ENCODE measurements around the gene EID2.

- TF ChIP-seq CTCF (IDR thresholded peaks at IDR 0.05; ENCODE audit: extremely low read depth in 1 of 2, insufficient read depth in 1 of 2, low read depth in 1 of 2, low read length in 2 of 2) (no peak), JUN (IDR thresholded peaks at IDR 0.05; ENCODE audit: borderline replicate concordance, insufficient read depth, insufficient read length, low read depth) (no peak), EZH2 (IDR thresholded peaks at IDR 0.05; ENCODE audit: borderline replicate concordance, low read depth, low read length, severe bottlenecking) (no peak)
These were observed 6.9 kb downstream of the EID2 start for GRCh38 chr19:39533003-39533512.
